B cell (primary cell): ENCODE measurements around the gene EIF3M. TPM values are rescaled to one million over a fixed set of nuclear protein-coding genes. Genes with fewer than 3 reads are reported as not detected.

ENCODE experiments used
- ATAC-seq: fragments of 200-7000 bp; cut with Tn5 transposase; one replicate; pipeline ENCODE4 v1.10.0; 2021; ENCODE audit warnings: low read depth, mild to moderate bottlenecking, moderate number of reproducible peaks, moderate library complexity
- CTCF ChIA-PET: fragments of 350-600 bp; sonication (Branson Sonifier 250); formaldehyde crosslinking; loops from one replicate; lab custom pipeline; 2021; ENCODE audit warnings: antibody characterized with exemption, inconsistent platforms; lab: Charles Lee
- POLR2A ChIA-PET: fragments of 350-600 bp; sonication (Branson Sonifier 250); formaldehyde crosslinking; loops from one replicate; lab custom pipeline; 2021; ENCODE audit warnings: antibody characterized with exemption; lab: Charles Lee
- DNase-seq: peaks from one replicate; pipeline ENCODE4 v3.0.0; 2013
- H2AFZ ChIP-seq: 2 replicates; pipeline ENCODE4 v1.6.1; 2012; ENCODE audit warnings: mild to moderate bottlenecking, low read depth, low read length; ENCODE audit not compliant: insufficient read depth, poor library complexity, severe bottlenecking
- H3K27ac ChIP-seq, 2 donors: 1 replicate in 1 of 2; 2 replicates in 1 of 2; pipeline ENCODE4 v1.5.1; 2012 to 2013; ENCODE audit warnings: low read length in 2 of 2, mild to moderate bottlenecking in 2 of 2, moderate library complexity in 1 of 2
- H3K27me3 ChIP-seq, 4 experiments: fragments of 200-600 bp in 1 of 4; sonication (generic) in 1 of 4; replicated peaks in 1 of 4; 1 replicate in 2 of 4; 2 replicates in 2 of 4; pipeline versions ENCODE4 v1.6.1 to v1.7.0; 2013 to 2016; ENCODE audit warnings: low read length in 3 of 4, mild to moderate bottlenecking in 2 of 4, mixed read lengths in 1 of 4, moderate library complexity in 1 of 4; ENCODE audit not compliant: insufficient read depth in 4 of 4, control insufficient read depth in 3 of 4; ENCODE audit errors: control extremely low read depth in 1 of 4
- H3K36me3 ChIP-seq, 2 experiments: replicated peaks in 1 of 2; 1 replicate in 1 of 2; 2 replicates in 1 of 2; pipeline versions ENCODE4 v1.6.1 to v1.7.1; 2013; ENCODE audit warnings: low read length in 1 of 2; ENCODE audit not compliant: insufficient read depth in 2 of 2, control insufficient read depth in 1 of 2; ENCODE audit errors: control extremely low read depth in 1 of 2, extremely low read depth in 1 of 2
- H3K4me1 ChIP-seq, 2 donors: fragments of 200-600 bp in 1 of 2; sonication (generic) in 1 of 2; 1 replicate in 1 of 2; 2 replicates in 1 of 2; pipeline versions ENCODE4 v1.5.1 to v1.6.1; 2013 to 2017; ENCODE audit warnings: low read length in 2 of 2; ENCODE audit not compliant: control insufficient read depth in 2 of 2, insufficient read depth in 2 of 2
- H3K4me2 ChIP-seq: replicated peaks from 2 replicates; pipeline ENCODE3; 2012; ENCODE audit warnings: mild to moderate bottlenecking, low read depth, low read length; ENCODE audit not compliant: poor library complexity, severe bottlenecking
- H3K4me3 ChIP-seq, 5 experiments: fragments of 200-600 bp in 1 of 5; sonication (generic) in 1 of 5; 1 replicate in 3 of 5; 2 replicates in 2 of 5; pipeline versions ENCODE4 v1.5.1 to v1.7.0; 2011 to 2016; ENCODE audit warnings: low read length in 4 of 5, mild to moderate bottlenecking in 4 of 5, low read depth in 2 of 5, control low read depth in 1 of 5, moderate library complexity in 1 of 5; ENCODE audit not compliant: insufficient read depth in 1 of 5; ENCODE audit errors: control extremely low read depth in 1 of 5, extremely low read depth in 1 of 5
- H3K79me2 ChIP-seq: fragments of 200-600 bp; sonication (generic); one replicate; pipeline ENCODE4 v1.6.0; 2016; ENCODE audit warnings: low read length; ENCODE audit not compliant: control insufficient read depth, insufficient read depth
- H3K9ac ChIP-seq: fragments of 200-600 bp; sonication (generic); 2 replicates; pipeline ENCODE4 v1.6.1; 2017; ENCODE audit warnings: mild to moderate bottlenecking, low read length, moderate library complexity
- H3K9me3 ChIP-seq, 3 donors: one replicate each; pipeline versions ENCODE4 v1.6.1 to v1.7.1; 2013; ENCODE audit warnings: low read length in 2 of 3; ENCODE audit not compliant: control insufficient read depth in 2 of 3, insufficient read depth in 1 of 3; ENCODE audit errors: control extremely low read depth in 1 of 3
- H4K20me1 ChIP-seq: 2 replicates; pipeline ENCODE4 v1.6.0; 2012; ENCODE audit warnings: mild to moderate bottlenecking, low read length; ENCODE audit not compliant: insufficient read depth, control insufficient read depth, poor library complexity, severe bottlenecking
- H3K27ac Mint-ChIP-seq: one replicate; pipeline ENCODE4 v1.8.0; 2021; ENCODE audit warnings: mixed read lengths
- H3K27me3 Mint-ChIP-seq: one replicate; pipeline ENCODE4 v1.8.0; 2021; ENCODE audit warnings: mixed read lengths
- H3K4me1 Mint-ChIP-seq: one replicate; pipeline ENCODE4 v1.8.0; 2021; ENCODE audit warnings: mixed read lengths
- H3K4me3 Mint-ChIP-seq: one replicate; pipeline ENCODE4 v1.8.0; 2021; ENCODE audit warnings: mixed read lengths
- H3K9me3 Mint-ChIP-seq: one replicate; pipeline ENCODE4 v1.8.0; 2022; ENCODE audit warnings: mixed read lengths; ENCODE audit not compliant: insufficient read depth
- EZH2 ChIP-seq: IDR thresholded peaks from 2 replicates; pipeline ENCODE4 v1.6.1; 2012; ENCODE audit warnings: borderline replicate concordance, low read depth, mild to moderate bottlenecking, moderate library complexity, low read length; ENCODE audit not compliant: insufficient read depth, poor library complexity, severe bottlenecking
- WGBS: methylation state at CpG from one replicate; pipeline ENCODE4 v1.1.5; 2013; ENCODE audit warnings: missing lambda C conversion rate; ENCODE audit not compliant: insufficient coverage; 5-methylcytosine and 5-hydroxymethylcytosine counted together
- intact Hi-C: fragments of 100-400 bp; cut with micrococcal nuclease; formaldehyde crosslinking; loops from one replicate; pipeline ENCODE4 v1.10.0; 2022
- polyA minus RNA-seq: library from RNA; depleted of rRNA, polyadenylated mRNA; stranded (reverse); fragments of >200 nt; gene quantifications from 2 replicates; pipeline ENCODE4 v1.2.3, GENCODE V29; 2012
- polyA plus RNA-seq: library from polyadenylated mRNA; depleted of rRNA; stranded (reverse); fragments of >200 nt; gene quantifications from 2 replicates; pipeline ENCODE4 v1.2.3, GENCODE V29; 2012
- total RNA-seq, 2 donors: library from RNA; stranded (reverse); fragments of 120-200 nt in 1 of 2; gene quantifications; 1 replicate in 1 of 2; 2 replicates in 1 of 2; pipeline versions ENCODE4 v1.2.3 to v1.2.4, GENCODE V29; 2013 to 2022
- TF ChIP-seq, protein P1 (sequence below): fragments of 200-600 bp; IDR thresholded peaks from one replicate; pipeline ENCODE4 v1.8.0; 2022; ENCODE audit warnings: antibody characterized with exemption, mild to moderate bottlenecking

Gene EIF3M
- 174 and 177 TPM in 2 replicates for total RNA-seq
- 312 TPM for total RNA-seq (2013)
- 147 and 238 TPM in 2 replicates for polyA plus RNA-seq
- polyA minus RNA-seq: 91.7 and 122 TPM in 2 replicates

- WGBS: under 1% methylated on average over 67 of the region's 70 CpGs
- Histone ChIP-seq H3K79me2 (peaks cover 56% of the 10 kb centered on the region), H3K4me3 (peak within 1 kb of the TSS; percentile 84 to 97 (median 88)), H3K4me1 (peaks cover 18 to 20% of the 10 kb centered on the region in 2 donors), H2AFZ (peak within 1 kb of the TSS; percentile 93), H3K27me3 (no peaks in the 10 kb centered on the region), H3K27ac (peak within 1 kb of the TSS; percentile 67 to 87), H4K20me1 (peaks cover 18% of the 10 kb centered on the region), H3K4me2 (peak within 1 kb of the TSS; percentile 84), H3K9ac (peak within 1 kb of the TSS; percentile 96), H3K36me3 (peaks cover 0 to 9% of the 10 kb centered on the region in 2 experiments), H3K9me3 (peaks cover 0 to 6% (median 0%) of the 10 kb centered on the region in 3 donors)
- intact Hi-C loops: loop anchor here (1.0 to 10.0 kb wide), 2 partner anchors 309 to 1079 kb away; partner anchors contain the start of genes ELP4, IMMP1L and QSER1
- POLR2A ChIA-PET: interaction anchor here (0.6 to 1.5 kb wide), 2 partner anchors 578 to 1153 kb away, joined by 3 to 5 read pairs; partner anchors contain the start of gene CSTF3
- DNase-seq (peak; percentile 96), ATAC-seq (peak; percentile 99)
- CTCF ChIA-PET: no interaction called here
- H3K27me3 Mint-ChIP-seq: no peaks in the 10 kb centered on the region
- H3K9me3 Mint-ChIP-seq: no peaks in the 10 kb centered on the region
- peak within 1 kb of the TSS; percentile 98 for H3K4me3 Mint-ChIP-seq
- no peak for TF ChIP-seq EZH2
- TF ChIP-seq, protein P1, sequence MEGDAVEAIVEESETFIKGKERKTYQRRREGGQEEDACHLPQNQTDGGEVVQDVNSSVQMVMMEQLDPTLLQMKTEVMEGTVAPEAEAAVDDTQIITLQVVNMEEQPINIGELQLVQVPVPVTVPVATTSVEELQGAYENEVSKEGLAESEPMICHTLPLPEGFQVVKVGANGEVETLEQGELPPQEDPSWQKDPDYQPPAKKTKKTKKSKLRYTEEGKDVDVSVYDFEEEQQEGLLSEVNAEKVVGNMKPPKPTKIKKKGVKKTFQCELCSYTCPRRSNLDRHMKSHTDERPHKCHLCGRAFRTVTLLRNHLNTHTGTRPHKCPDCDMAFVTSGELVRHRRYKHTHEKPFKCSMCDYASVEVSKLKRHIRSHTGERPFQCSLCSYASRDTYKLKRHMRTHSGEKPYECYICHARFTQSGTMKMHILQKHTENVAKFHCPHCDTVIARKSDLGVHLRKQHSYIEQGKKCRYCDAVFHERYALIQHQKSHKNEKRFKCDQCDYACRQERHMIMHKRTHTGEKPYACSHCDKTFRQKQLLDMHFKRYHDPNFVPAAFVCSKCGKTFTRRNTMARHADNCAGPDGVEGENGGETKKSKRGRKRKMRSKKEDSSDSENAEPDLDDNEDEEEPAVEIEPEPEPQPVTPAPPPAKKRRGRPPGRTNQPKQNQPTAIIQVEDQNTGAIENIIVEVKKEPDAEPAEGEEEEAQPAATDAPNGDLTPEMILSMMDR: no peak
- H3K27ac Mint-ChIP-seq: peak within 1 kb of the TSS; percentile 97
- H3K4me1 Mint-ChIP-seq: peaks cover 40% of the 10 kb centered on the region
These were observed at the start of gene EIF3M for GRCh38 chr11:32583459-32584271. EIF3M (plus strand) TSS chr11:32583831; CDS start chr11:32583888, 57 bp downstream.

GRCh38 chr11:32538804-32539203, 44.8 kb upstream of the EIF3M start:
- no peaks in the 10 kb centered on the region for H3K27me3 Mint-ChIP-seq

More at GRCh38 chr11:32538804-32539203, 44.8 kb upstream of the EIF3M start:
- no peak for TF ChIP-seq EZH2
- TF ChIP-seq, protein P1: no peak
- H3K4me3 Mint-ChIP-seq: no peak overlapping the region
- no peaks in the 10 kb centered on the region for H3K36me3 ChIP-seq
- H3K9ac ChIP-seq: no peak overlapping the region
- H3K4me1 Mint-ChIP-seq: no peaks in the 10 kb centered on the region
- no peaks in the 10 kb centered on the region for H3K79me2 ChIP-seq
- POLR2A ChIA-PET: no interaction called here
- H3K27ac ChIP-seq: no peak overlapping the region
- CTCF ChIA-PET: no interaction called here
- no peak overlapping the region for H2AFZ ChIP-seq
- H3K4me2 ChIP-seq: no peak overlapping the region
- no peaks in the 10 kb centered on the region for H3K4me1 ChIP-seq
- DNase-seq (no peak), ATAC-seq (no peak)
- no peak overlapping the region for H3K27ac Mint-ChIP-seq
- no peaks in the 10 kb centered on the region for H3K9me3 Mint-ChIP-seq
- no peaks in the 10 kb centered on the region for H4K20me1 ChIP-seq
- no peaks in the 10 kb centered on the region for H3K9me3 ChIP-seq
- no peak overlapping the region for H3K4me3 ChIP-seq
- 92% methylated on average over 7 of the region's 7 CpGs for WGBS
- intact Hi-C loops: no loop called here
- H3K27me3 ChIP-seq: no peaks in the 10 kb centered on the region
